Fibroblast of lung (primary cell): Measurements from ENCODE around the gene RGS3.

ENCODE experiments used
- EZH2 ChIP-seq: IDR thresholded peaks from 2 replicates; pipeline ENCODE4 v1.5.1; 2012; ENCODE audit warnings: low read length, control low read depth, mild to moderate bottlenecking; ENCODE audit errors: missing control alignments
- TF ChIP-seq, protein P1 (sequence below), 2 donors: IDR thresholded peaks in 1 of 2; conservative IDR thresholded peaks in 1 of 2; 1 replicate in 1 of 2; 2 replicates in 1 of 2; pipeline ENCODE4 v1.5.1; 2011 to 2012; ENCODE audit warnings: low read length in 2 of 2, control low read depth in 1 of 2, inconsistent platforms in 1 of 2, low read depth in 1 of 2, mild to moderate bottlenecking in 1 of 2

DNA sequence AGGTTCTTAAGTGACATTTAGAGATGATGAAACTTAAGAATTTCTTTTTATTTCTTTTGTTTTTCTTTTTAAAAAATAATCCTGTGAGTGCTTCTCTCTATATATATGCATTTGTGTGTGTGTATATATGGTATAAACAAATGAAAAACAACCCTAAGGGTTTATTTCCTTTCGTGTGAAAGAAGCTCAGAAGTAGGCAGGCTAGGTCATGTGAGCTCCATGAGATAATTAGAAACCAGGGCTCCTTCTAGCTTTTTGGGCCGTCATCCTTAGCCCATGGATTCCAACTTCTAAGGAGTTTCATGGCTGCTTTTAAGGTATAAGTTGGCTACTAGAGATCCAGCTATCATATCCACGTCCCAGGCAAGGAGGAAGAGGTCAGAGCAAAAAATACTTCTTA lies 41.8 kb upstream of the RGS3 start:
- TF ChIP-seq, protein P1, sequence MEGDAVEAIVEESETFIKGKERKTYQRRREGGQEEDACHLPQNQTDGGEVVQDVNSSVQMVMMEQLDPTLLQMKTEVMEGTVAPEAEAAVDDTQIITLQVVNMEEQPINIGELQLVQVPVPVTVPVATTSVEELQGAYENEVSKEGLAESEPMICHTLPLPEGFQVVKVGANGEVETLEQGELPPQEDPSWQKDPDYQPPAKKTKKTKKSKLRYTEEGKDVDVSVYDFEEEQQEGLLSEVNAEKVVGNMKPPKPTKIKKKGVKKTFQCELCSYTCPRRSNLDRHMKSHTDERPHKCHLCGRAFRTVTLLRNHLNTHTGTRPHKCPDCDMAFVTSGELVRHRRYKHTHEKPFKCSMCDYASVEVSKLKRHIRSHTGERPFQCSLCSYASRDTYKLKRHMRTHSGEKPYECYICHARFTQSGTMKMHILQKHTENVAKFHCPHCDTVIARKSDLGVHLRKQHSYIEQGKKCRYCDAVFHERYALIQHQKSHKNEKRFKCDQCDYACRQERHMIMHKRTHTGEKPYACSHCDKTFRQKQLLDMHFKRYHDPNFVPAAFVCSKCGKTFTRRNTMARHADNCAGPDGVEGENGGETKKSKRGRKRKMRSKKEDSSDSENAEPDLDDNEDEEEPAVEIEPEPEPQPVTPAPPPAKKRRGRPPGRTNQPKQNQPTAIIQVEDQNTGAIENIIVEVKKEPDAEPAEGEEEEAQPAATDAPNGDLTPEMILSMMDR (conservative IDR thresholded peaks at IDR 0.05 in 1 of 2, IDR thresholded peaks at IDR 0.05 in 1 of 2; ENCODE audit: low read depth in 1 of 2, low read length in 2 of 2) = no peak
- TF ChIP-seq EZH2 = no peak
